HG03045 (cell line): Measurements from ENCODE around the gene COX6A1.

Experiments
- ATAC-seq: cut with Tn5 transposase; IDR thresholded peaks from one replicate; pipeline ENCODE4 v1.9.1; 2021; ENCODE audit warnings: mild to moderate bottlenecking, moderate library complexity; ENCODE audit not compliant: unreplicated experiment

COX6A1 gene

GRCh38 chr12:120490325-120490724 lies 52.4 kb downstream of the COX6A1 start:
- ATAC-seq: no peak
